ENCODE results near the gene DPEP3.

Gene DPEP3

GRCh38 chr16:67963292-67963661 is 17.0 kb downstream of the DPEP3 start:
- Histone ChIP-seq H3K9me3 (no peaks in the 10 kb centered on the region), H3K27me3 (no peaks in the 10 kb centered on the region), H3K9ac (no peak overlapping the region), H3K4me1 (peaks cover 49% of the 10 kb centered on the region), H4K20me1 (peaks cover 36% of the 10 kb centered on the region; the same call in 1 of the 2 replicates), H3K27ac (no peak overlapping the region), H3K36me3 (peaks cover 57% of the 10 kb centered on the region), H3K4me3 (no peak overlapping the region), H3K4me2 (no peak overlapping the region)
- TF ChIP-seq Cebpa-rat (IDR thresholded peaks at IDR 0.05), result no peak

GRCh38 chr16:67962135-67962534 is 18.2 kb downstream of the DPEP3 start:
- H3K36me3 ChIP-seq, result peaks cover 64% of the 10 kb centered on the region

GRCh38 chr16:67961551-67961957 is 18.7 kb downstream of the DPEP3 start:
- Histone ChIP-seq H3K4me1 (peaks cover 35% of the 10 kb centered on the region), H4K20me1 (peaks cover 24% of the 10 kb centered on the region; the same call in 1 of the 2 replicates), H3K27ac (no peak overlapping the region), H3K4me2 (no peak overlapping the region), H3K36me3 (peaks cover 64% of the 10 kb centered on the region), H3K27me3 (no peaks in the 10 kb centered on the region), H3K9ac (no peak overlapping the region), H3K4me3 (no peak overlapping the region), H3K9me3 (no peaks in the 10 kb centered on the region)
- TF ChIP-seq Cebpa-rat (IDR thresholded peaks at IDR 0.05), result no peak

More at GRCh38 chr16:67962135-67962534, 18.2 kb downstream of the DPEP3 start:
- no peak for TF ChIP-seq Cebpa-rat (IDR thresholded peaks at IDR 0.05)
- Histone ChIP-seq H3K4me3 (no peak overlapping the region), H3K4me2 (no peak overlapping the region), H3K9me3 (no peaks in the 10 kb centered on the region), H3K27ac (no peak overlapping the region), H4K20me1 (peaks cover 30% of the 10 kb centered on the region; the same call in 1 of the 2 replicates), H3K9ac (no peak overlapping the region), H3K27me3 (no peaks in the 10 kb centered on the region), H3K4me1 (peaks cover 41% of the 10 kb centered on the region)

- no peak for TF ChIP-seq Cebpa-rat (IDR thresholded peaks at IDR 0.05)
- peaks cover 6% of the 10 kb centered on the region; the same call in 1 of the 2 replicates for H4K20me1 ChIP-seq
- no peak overlapping the region for H3K4me2 ChIP-seq
- H3K9ac ChIP-seq, result no peak overlapping the region
- H3K36me3 ChIP-seq, result peaks cover 70% of the 10 kb centered on the region
- H3K27me3 ChIP-seq, result no peaks in the 10 kb centered on the region
- peaks cover 17% of the 10 kb centered on the region for H3K4me1 ChIP-seq
- no peaks in the 10 kb centered on the region for H3K9me3 ChIP-seq
- no peak overlapping the region for H3K4me3 ChIP-seq
- H3K27ac ChIP-seq, result no peak overlapping the region
These were observed 20.6 kb downstream of the DPEP3 start for GRCh38 chr16:67959536-67960329.

GRCh38 chr16:67957622-67958021 is 22.7 kb downstream of the DPEP3 start:
- H3K9me3 ChIP-seq, result no peaks in the 10 kb centered on the region
- H3K4me3 ChIP-seq, result no peak overlapping the region
- no peak overlapping the region for H3K27ac ChIP-seq
- no peak for TF ChIP-seq Cebpa-rat (IDR thresholded peaks at IDR 0.05)
- peaks cover 68% of the 10 kb centered on the region for H3K36me3 ChIP-seq
- H3K4me2 ChIP-seq, result no peak overlapping the region
- H4K20me1 ChIP-seq, result no peaks in the 10 kb centered on the region
- peaks cover 17% of the 10 kb centered on the region for H3K4me1 ChIP-seq
- no peak overlapping the region for H3K9ac ChIP-seq
- no peaks in the 10 kb centered on the region for H3K27me3 ChIP-seq

GRCh38 chr16:67954421-67955196 is 25.7 kb downstream of the DPEP3 start:
- Histone ChIP-seq H3K27me3 (no peaks in the 10 kb centered on the region), H3K36me3 (peaks cover 65% of the 10 kb centered on the region), H3K4me1 (peaks cover 9% of the 10 kb centered on the region), H3K9ac (no peak overlapping the region), H4K20me1 (no peaks in the 10 kb centered on the region), H3K4me3 (no peak overlapping the region), H3K27ac (no peak overlapping the region), H3K4me2 (no peak overlapping the region), H3K9me3 (no peaks in the 10 kb centered on the region)
- TF ChIP-seq Cebpa-rat (IDR thresholded peaks at IDR 0.05), result no peak

GRCh38 chr16:67953641-67954375 is 26.5 kb downstream of the DPEP3 start:
- H3K27me3 ChIP-seq, result no peaks in the 10 kb centered on the region
- no peaks in the 10 kb centered on the region for H3K9me3 ChIP-seq
- H3K9ac ChIP-seq, result no peak overlapping the region
- H3K27ac ChIP-seq, result no peak overlapping the region
- no peak for TF ChIP-seq Cebpa-rat (IDR thresholded peaks at IDR 0.05)
- peaks cover 9% of the 10 kb centered on the region for H3K4me1 ChIP-seq
- H3K4me3 ChIP-seq, result no peak overlapping the region
- peaks cover 62% of the 10 kb centered on the region for H3K36me3 ChIP-seq
- H4K20me1 ChIP-seq, result no peaks in the 10 kb centered on the region
- H3K4me2 ChIP-seq, result no peak overlapping the region

- Histone ChIP-seq H3K27ac (no peak overlapping the region), H3K9me3 (no peaks in the 10 kb centered on the region), H4K20me1 (no peaks in the 10 kb centered on the region), H3K4me3 (no peak overlapping the region), H3K36me3 (peaks cover 73% of the 10 kb centered on the region), H3K27me3 (no peaks in the 10 kb centered on the region), H3K4me2 (no peak overlapping the region), H3K9ac (no peak overlapping the region), H3K4me1 (peaks cover 15% of the 10 kb centered on the region)
- no peak for TF ChIP-seq Cebpa-rat (IDR thresholded peaks at IDR 0.05)
These were observed 28.8 kb downstream of the DPEP3 start for GRCh38 chr16:67951485-67951884.

- H3K4me2 ChIP-seq, result no peak overlapping the region
- no peak overlapping the region for H3K4me3 ChIP-seq
- H3K27ac ChIP-seq, result no peak overlapping the region
- no peaks in the 10 kb centered on the region for H3K27me3 ChIP-seq
- peaks cover 19% of the 10 kb centered on the region for H3K4me1 ChIP-seq
- H3K36me3 ChIP-seq, result peaks cover 84% of the 10 kb centered on the region
- H3K9ac ChIP-seq, result no peak overlapping the region
- no peaks in the 10 kb centered on the region for H3K9me3 ChIP-seq
- peaks cover 9% of the 10 kb centered on the region; the same call in 1 of the 2 replicates for H4K20me1 ChIP-seq
- no peak for TF ChIP-seq Cebpa-rat (IDR thresholded peaks at IDR 0.05)
These were observed 29.9 kb downstream of the DPEP3 start for GRCh38 chr16:67950335-67950843.
